Activated CD4-positive, alpha-beta T cell treated with anti-CD3 and anti-CD28 coated beads, Interleukin-2, amount 50 U/mL, for 24 hours (primary cell): ENCODE results near the gene KRTAP4-6.
"Not testable (repeated sequence)": the region's sequence is repeated elsewhere in the genome, so short reads cannot be mapped to it uniquely, and the experiment has no call there.

Source experiments
- DNase-seq, 2 donors: peaks; one replicate each; pipeline ENCODE4 v3.0.0-alpha.2; 2020; ENCODE audit warnings: low read depth in 1 of 2, low spot score in 1 of 2

Gene KRTAP4-6

DNA sequence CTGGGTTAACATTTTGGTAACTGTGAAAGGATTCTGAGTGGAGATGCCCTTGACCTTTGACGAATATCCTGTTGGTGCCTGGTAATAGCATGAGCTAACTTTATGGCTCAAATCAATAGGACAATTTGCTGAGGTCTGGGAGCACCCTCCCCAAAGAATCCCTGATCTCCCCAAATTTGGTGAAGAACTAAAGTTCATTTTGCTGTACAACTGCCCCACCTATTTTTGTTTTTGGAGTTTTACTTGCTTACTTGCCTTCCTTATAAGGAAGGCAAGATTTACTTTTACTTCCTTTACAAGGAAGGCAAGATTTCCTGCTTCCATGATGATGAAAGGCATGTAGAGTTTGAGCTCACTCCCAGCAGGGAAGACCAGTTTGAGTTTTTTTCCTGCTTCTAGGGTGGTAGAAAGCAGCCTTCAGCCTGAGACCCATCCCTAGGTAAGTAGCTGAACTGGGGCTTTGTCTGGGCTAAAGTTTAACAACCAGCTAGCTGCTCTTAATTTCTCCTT is 32.3 kb downstream of the KRTAP4-6 start:
- no peak for DNase-seq

DNA sequence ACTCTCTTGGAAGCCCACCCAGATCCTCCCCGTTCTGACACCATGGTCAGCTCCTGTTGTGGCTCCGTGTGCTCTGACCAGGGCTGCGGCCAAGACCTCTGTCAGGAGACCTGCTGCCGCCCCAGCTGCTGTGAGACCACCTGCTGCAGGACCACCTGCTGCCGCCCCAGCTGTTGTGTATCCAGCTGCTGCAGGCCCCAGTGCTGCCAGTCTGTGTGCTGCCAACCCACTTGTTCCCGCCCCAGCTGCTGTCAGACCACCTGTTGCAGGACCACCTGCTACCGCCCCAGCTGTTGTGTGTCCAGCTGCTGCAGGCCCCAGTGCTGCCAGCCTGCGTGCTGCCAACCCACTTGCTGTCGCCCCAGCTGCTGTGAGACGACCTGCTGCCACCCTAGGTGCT is 35.0 kb downstream of the KRTAP4-6 start, which contains the start of gene KRTAP4-9:
TSS of gene KRTAP4-9 (plus strand) at position 43 of the 400 bp plus-strand sequence. CDS start at position 43, 0 bp downstream.
- not testable (repeated sequence) for DNase-seq

DNA sequence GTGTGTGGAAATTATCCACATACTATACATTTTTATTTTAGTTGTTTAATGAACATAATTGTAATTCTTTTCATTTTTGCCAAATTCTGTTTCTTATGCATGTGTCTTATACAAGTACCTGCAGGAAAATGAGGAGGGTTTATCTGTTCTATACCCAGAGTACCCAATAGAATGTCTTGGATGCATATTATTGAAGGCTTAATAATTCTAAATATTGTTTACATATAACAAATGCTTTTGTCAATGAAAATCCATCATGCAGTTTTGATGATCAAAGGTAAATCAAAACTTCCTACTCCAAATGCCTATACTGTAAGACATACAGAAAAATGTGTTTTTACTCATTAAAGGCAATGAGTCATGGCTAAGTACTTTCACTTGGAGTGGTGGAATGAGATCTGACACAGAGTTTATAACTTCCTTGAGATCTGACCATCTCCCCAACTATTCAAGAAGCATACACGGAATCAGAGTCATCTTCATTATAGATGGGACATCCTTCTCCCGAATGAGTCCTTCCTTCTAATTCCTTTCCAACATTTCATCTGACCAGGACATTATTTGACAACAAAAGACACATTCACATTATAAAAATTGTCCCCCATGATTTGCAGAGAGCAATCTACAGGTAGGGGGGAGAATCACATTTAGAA is 35.8 kb downstream of the KRTAP4-6 start:
- not testable (repeated sequence) for DNase-seq

DNA sequence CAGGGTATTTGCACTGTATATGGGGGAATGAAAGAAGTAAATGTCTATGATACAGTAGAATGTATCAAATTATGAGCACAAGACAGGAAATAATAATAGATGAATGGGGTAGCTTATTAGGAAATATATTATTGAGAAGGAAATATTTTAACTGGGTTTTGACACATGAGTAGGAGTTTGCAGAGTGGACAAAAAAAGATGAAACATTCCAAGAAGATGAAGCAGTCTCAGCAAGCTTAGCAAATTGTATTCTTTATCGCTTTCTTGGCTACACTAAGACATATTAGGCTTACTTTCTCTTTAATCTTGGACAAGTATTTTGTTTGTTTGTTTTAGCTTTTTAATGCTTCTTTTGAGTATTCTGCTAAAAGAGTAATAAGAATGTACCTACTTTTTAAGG is 36.4 kb downstream of the KRTAP4-6 start:
- DNase-seq: no peak

DNA sequence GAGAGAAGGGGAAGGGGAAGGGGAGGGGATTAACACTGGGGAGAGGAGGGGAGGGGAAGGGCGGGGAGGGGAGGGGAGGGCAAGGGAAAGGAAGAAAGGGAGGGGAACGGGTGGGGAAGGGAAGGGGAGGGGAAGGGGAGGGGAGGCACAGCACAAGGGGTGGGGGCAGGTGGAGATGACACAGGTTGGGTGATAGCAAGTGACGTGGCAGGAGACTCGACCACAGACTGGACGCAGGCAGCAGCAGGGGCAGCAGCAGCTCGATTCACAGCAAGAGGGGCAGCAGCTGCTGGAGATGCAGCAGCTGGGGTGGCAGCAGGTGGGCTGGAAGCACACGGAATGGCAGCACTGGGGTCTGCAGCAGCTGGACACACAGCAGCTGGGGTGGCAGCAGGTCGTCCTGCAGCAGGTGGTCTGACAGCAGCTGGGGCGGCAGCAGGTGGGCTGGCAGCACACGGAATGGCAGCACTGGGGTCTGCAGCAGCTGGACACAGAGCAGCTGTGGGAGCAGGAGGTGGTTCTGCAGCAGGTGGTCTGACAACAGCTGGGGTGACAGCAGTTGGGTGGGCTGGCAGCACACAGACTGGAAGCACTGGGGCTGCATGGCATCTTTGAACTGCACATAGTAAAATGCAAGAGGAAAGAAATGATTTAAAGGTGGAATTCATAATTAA is 38.6 kb downstream of the KRTAP4-6 start, which contains the start of gene KRTAP4-16:
TSS of gene KRTAP4-16 (minus strand) at position 624 of the 674 bp plus-strand sequence. CDS start at position 624, 0 bp downstream.
- DNase-seq: no peak

DNA sequence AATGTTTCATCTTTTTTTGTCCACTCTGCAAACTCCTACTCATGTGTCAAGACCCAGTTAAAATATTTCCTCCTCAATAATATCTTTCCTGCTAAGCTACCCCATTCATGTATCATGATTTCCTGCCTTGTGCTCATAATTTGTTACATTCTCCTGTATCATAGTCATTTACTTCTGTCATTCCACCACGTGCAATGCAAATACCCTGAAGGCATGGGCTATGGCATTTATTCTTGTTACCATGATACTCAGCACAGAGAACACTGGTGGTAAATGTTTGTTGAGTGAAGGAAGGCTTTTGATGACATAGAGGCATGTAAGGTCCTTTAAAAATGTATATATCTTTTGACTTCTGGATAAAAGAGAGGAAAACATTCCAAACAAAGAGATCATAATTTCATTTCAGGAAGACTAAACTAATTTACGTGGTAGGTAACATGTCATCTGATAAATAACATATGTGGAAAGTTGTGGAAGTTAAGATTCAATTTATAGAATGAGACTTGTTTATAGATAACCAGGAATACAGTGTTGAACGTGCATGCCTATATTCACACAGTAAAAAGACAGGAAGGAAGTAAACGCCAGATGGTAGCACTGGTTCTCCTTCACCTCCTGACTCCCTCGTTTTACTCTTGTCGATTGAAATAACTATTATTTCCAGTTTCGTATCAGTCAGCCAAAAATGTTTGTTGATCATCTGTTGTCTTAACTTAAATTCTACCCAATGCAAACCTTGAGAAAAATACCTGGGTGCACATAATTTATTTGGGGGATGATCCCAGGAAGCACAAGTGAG is 40.5 kb downstream of the KRTAP4-6 start:
- DNase-seq: not testable (repeated sequence)

DNA sequence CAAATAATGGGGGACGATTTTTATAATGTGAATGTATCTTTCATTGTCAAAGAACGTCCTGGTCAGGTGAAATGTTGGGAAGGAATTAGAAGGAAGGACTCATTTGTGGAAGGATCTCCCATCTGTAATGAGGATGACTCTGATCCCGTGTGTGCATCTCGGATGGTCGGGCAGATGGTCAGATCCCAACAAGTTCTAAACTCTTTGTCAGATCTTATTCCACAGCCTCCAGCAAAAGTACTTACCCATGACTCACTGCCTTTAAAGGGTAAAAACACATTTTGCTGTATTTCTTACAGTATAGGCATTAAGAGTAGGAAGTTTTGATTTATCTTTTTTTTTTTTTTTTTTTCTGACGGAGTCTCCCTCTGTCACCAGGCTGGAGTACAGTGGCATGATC is 41.9 kb downstream of the KRTAP4-6 start:
- DNase-seq: no peak

DNA sequence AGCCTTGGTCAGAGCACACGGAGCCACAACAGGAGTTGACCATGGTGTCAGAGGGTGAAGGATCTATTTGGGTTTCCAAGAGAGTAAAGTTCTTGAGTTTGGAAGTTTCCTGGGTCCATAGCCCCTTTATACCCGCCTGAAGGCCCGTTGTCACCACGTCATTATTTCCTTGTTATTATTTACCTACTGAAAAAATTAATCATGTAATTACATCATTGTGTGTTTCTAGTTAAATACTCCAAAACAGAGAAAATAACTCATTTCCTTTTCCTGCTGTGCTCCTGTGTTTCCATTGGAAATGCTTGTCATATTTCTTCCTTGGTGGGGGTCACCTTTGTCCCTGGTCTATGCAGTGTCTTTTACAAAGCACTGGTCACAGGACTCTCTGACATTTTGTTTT is 42.3 kb downstream of the KRTAP4-6 start, which contains the start of gene KRTAP4-8:
TSS of gene KRTAP4-8 (minus strand) at position 101 of the 400 bp plus-strand sequence. CDS start at position 43, 58 bp downstream.
- DNase-seq: no peak

DNA sequence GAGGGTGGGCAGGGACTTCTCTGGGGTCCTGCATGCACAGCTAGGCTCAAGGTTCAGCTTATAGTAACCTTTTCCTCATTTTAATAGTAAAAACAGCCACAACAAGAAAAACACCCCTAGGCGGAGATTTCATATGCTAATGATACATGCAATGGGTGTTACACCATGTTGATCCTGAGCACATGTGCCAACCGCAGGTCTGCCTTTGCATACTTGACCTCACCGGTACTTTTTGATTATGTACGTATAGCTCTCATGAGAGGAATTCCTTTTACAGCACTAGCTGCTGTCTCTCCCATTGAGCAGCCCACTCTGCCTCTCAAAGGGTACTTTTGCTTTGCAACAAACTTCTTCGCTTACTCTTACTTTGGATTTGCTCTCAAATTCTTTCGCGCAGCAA is 44.3 kb downstream of the KRTAP4-6 start:
- DNase-seq: no peak
